HG03025 (cell line): ENCODE data around the gene HIP1.
"Not testable (repeated sequence)": the region's sequence is repeated elsewhere in the genome, so short reads cannot be mapped to it uniquely, and the experiment has no call there.

Experiments used
- ATAC-seq: cut with Tn5 transposase; IDR thresholded peaks from one replicate; pipeline ENCODE4 v1.9.1; 2021; ENCODE audit warnings: mild to moderate bottlenecking, moderate library complexity; ENCODE audit not compliant: unreplicated experiment, low FRiP score

HIP1 gene

DNA sequence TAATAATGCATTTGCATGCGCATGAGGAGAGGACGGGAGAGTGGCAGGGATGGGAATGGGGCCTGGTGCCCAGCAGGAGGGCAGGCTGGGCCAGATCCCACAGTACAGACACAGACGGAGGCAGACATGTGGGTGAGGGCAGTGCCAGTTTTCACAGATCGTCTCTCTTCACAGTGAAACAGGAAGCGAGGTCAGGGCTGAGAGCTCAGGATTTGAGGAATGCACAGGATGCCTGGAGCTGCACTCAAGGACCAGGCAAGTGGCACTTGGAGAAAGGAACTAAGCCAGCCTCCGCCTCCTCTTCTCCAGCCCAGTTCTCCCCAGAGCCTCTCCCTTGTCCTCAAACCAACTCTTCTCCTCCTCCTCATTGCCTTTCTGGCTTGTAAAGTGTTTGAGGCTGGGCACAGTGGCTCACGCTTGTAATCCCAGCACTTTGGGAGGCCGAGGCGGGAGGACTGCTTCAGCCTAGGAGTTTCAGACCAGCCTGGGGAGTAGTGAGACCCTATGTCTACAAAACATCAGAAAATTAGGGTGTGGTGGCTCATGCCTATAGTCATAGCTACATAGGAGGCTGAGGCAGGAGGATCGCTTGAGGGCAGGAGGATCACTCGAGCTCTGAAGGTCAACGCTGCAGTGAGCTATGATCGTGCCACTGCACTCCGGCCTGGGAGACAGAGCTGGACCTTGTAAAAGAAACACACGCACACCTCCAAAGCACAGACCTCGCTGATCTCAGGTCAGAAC is 115.2 kb downstream of the HIP1 start:
- ATAC-seq: no peak

- ATAC-seq: no peak
These were observed 117.6 kb downstream of the HIP1 start for GRCh38 chr7:75621124-75621523.

GRCh38 chr7:75619636-75620035 is 119.1 kb downstream of the HIP1 start:
- no peak for ATAC-seq

- ATAC-seq: no peak
These were observed 121.0 kb downstream of the HIP1 start for GRCh38 chr7:75617634-75618234.

DNA sequence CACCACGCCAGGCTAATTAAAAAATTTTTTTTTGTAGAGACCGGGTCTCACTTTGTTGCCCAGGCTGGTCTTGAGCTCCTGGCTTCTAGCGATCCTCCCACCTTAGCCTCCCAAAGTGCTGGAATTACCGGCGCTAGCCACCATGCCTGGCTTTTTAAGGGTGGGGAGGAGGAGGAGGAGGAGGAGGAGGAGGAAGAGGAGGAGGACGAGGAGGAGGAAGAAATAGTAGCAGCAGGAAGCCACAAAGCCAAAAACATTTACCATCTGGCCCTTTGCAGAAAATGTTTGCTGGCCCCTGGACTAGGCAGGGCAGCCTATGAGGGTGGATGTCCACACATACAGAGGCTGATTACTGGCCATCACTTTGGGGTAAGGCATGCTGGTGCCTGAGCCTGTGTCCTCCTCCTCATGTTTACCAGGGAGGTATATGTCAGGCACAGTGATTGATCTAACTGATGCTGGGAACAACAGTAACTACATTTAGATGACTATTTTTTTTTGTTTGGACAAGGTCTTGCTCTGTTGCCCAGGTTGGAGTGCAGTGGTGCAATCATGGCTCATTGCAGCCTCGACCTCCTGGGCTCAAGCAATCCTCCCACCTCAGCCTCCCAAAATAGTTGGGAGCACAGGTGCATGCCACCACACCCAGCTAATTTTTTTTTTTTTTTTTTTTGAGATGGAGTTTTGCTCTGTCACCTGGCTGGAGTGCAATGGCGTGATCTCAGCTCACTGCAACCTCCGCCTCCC is 122.1 kb downstream of the HIP1 start:
- ATAC-seq: no peak

DNA sequence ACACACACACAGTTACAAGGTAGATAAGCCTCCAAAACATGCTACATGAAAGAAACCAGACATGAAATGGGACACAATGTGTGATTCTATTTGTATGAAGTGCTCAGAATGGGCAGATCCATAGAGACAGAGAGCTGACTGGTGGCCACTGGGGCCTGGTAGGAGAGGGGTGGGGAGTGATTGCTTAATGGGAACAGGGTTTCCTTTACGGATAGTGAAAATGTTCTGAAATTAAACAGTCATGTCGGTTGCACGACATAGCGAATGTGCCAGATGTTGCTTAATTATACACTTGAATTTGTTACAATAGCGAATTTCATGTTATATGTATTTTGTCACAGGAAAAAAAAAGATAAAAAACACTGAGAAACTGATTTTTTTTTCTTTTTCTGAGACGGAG is 124.3 kb downstream of the HIP1 start:
- no peak for ATAC-seq

GRCh38 chr7:75613351-75613750 is 125.4 kb downstream of the HIP1 start:
- ATAC-seq: no peak

DNA sequence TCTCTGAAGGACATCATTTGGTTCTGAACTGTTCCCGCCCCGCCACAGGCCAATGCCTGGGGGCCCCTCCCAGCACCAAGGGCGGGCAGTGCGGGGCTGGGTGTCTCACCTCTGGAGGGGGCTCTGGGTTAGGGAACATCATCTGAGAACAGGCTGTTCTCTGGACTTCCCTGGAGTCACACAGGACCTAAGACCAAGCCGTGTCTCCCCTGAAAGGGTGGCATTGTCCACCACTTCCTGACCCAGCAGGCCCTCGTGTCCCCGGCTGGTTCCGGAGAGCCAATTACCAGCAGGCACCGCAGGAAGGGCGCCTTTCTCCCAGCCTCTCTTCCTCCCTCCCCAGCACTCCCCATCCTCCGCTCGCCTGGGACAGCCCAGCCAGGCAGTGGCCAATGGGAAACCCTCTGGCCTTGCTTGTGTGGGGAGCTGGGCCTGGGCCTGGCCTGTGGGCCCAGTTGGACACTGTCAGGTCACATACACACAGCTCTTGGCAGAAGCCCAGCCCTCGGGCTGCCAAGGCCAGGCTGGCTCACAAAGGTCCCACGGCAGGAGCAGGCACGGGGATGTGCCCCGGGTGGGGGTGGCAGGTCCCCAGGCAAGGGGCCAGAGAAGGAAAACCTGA is 127.1 kb downstream of the HIP1 start:
- ATAC-seq: no peak

DNA sequence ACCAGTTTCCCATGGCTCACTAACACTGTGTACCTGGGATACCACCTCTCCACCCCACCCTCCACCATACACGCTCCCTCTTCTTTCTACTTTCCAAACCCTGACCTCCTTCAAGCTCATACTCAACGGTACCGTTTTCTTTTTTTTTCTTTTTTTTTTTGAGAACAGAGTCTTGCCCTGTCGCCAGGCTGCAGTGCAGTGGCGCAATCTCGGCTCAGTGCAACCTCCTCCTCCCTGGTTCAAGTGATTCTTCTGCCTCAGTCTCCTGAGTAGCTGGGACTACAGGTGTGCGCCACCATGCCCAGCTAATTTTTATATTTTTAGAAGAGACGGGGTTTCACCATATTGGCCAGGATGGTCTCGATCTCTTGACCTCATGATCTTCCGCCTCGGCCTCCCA is 129.3 kb downstream of the HIP1 start:
- not testable (repeated sequence) for ATAC-seq

GRCh38 chr7:75608451-75609122 is 130.2 kb downstream of the HIP1 start:
- ATAC-seq: no peak

DNA sequence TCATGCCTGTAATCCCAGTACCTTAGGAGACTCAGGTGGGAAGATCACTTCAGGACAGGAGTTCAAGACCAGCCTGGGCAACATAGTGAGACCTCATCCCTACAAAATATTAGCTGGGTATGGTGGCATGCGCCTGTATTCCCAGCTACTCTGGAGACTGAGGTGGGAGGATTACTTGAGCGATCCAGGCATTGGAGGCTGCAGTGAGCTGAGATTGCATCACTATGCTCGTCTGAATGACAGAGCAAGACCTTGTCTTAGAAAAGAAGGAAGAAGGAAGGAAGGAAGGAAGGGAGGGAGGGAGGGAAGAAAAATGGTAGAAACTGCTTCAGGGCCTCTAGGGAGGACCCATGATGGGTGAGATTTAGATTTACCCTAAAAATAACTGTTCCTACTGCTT is 134.3 kb downstream of the HIP1 start:
- ATAC-seq: no peak

- not testable (repeated sequence) for ATAC-seq
These were observed 135.9 kb downstream of the HIP1 start for GRCh38 chr7:75602831-75603230.

- no peak for ATAC-seq
These were observed 137.2 kb downstream of the HIP1 start for GRCh38 chr7:75601539-75601938.

DNA sequence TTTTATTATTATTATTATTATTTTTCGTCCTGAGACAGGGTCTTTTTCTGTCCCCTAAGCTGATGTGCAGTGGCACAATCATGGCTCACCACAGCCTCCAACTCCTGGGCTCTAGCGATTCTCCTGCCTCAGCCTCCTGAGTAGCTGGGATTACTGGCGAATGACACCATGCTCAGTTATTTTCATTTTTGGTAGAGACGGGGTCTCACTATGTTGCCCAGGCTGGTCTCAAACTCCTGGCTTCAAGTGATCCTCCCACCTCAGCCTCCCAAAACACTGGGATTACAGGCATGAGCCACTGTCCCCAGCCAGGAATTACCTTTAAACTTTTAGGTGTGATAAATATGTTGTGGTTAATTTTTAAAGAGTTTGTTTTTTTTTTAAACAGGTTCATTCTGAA is 138.0 kb downstream of the HIP1 start:
- ATAC-seq: not testable (repeated sequence)

- no peak for ATAC-seq
These were observed 139.4 kb downstream of the HIP1 start for GRCh38 chr7:75599244-75599781.

DNA sequence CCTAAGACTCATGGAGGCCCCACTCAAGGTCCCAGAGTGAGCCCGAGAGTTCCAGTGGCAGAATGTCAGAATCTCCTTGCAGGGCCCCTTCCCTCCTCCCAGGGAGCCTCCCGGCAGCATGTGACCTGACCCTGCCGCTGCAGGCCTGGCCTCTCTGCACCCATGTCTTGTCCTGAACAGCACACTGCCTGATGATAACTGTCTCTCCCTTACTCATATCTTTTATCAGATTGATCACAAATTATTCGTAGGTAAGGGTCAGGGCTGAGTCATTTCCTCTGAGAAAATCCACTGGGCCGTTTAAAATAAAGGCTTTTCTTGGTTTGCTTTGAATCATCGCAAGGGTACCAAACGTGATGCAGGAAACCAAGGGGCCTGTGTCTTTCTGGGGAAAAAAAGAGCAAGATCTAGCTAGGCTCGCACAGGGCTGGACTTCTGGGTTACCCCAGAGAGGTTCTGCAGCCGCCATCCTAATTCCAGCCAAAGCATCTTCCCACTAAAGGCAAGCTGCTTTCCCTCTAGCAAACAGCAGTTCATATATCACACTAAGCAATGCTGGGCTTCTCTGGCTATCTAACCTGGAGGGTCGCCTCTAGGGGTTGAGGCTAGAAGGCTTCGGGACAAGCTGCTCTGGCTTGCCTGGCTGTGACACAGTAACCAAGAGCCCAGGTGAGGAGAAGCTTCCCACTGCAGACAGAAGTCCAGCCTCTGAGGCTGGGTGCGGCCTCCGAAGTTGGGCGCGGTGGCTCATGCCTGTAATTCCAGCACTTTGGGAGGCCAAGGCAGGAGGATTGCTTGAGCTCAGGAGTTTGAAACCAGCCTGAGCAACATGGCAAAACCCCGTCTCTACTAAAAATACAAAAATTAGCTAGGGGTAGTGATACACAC is 141.8 kb downstream of the HIP1 start:
- ATAC-seq: no peak

- ATAC-seq: no peak
These were observed 143.0 kb downstream of the HIP1 start for GRCh38 chr7:75595766-75596165.

DNA sequence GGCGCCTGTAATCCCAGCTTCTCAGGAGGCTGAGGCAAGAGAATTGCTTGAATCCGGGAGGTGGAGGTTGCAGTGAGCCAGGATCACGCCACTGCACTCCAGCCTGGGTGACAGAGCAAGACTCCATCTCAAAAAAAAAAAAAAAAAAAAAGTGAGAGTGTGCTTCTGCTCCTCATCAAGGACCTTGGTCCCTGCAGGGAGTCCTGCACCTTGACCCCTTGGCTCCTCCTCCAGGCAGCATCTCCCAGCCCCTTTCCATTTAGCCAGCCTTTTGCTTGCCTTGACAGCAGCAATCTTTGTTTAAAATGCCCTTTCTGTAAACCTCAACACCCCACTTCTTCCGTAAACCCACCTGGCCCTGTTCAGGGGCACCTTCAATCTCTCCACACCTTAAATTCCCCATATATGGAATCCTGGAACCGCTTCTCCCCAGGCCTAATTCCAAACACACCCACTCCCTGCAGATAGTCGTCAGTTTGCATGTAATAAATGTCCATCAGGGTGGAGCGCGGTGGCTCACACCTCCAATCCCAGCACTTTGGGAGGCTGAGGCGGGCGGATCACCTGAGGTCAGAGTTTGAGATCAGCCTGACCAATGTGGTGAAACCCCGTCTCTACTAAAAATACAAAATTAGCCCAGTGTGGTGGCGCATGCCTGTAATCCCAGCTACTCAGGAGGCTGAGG is 145.1 kb downstream of the HIP1 start:
- not testable (repeated sequence) for ATAC-seq
